SK-N-MC (cell line): ENCODE measurements around the gene OR2V2.
"Not testable (repeated sequence)": the region's sequence is repeated elsewhere in the genome, so short reads cannot be mapped to it uniquely, and the experiment has no call there.

Experiments used
- EZH2 ChIP-seq: fragments of 200-600 bp; sonication (generic); IDR thresholded peaks from one replicate; pipeline ENCODE4 v1.6.1; 2017; ENCODE audit warnings: antibody characterized with exemption
- FOXP2 ChIP-seq: optimal IDR thresholded peaks from 2 replicates; pipeline ENCODE3; 2011; ENCODE audit warnings: mild to moderate bottlenecking, moderate library complexity; ENCODE audit not compliant: insufficient read depth; ENCODE audit errors: extremely low read length, control extremely low read depth
- POLR2AphosphoS5 ChIP-seq: IDR thresholded peaks from 2 replicates; pipeline ENCODE4 v1.6.1; 2012; ENCODE audit warnings: mild to moderate bottlenecking, low read depth, low read length, borderline replicate concordance

GRCh38 chr5:181097759-181098491 lies 49.5 kb upstream of the OR2V2 start:
- not testable (repeated sequence) for TF ChIP-seq POLR2AphosphoS5, EZH2, FOXP2
